Measurements from ENCODE around the gene TRAFD1. TPM values are rescaled to one million over a fixed set of nuclear protein-coding genes. Genes with fewer than 3 reads are reported as not detected.

TRAFD1 gene
- total and polyA plus RNA-seq, 2 experiments from 2014 or later: 17.4 to 30.4 TPM

DNA sequence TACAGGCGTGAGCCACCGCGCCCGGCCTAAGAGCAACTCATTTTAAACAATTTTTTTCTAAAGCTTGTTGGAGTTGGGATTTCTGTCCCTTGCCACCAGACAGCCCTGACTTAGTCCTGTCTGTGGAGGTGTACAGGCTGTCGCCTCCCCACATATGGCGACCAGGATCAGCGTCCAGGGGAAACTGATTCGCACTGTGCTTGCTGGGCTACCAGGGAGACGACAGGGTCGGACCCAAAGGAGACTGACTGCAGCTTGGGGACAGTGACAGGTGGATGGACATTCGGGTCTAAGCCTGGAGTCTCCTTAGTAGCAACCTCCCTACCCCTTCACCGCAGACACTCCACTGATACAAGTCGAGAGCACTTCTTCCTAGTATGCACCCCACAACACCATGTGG is 40.3 kb downstream of the TRAFD1 start (continued):
- TF ChIP-seq ZNF331 (CRISPR knock-in tag; IDR thresholded peaks at IDR 0.05; ENCODE audit: low read depth) (no peak), STAT1 (IDR thresholded peaks at IDR 0.05; ENCODE audit: unreplicated experiment) (no peak)

- no peaks in the 10 kb centered on the region for H3K9me3 Mint-ChIP-seq
- TF ChIP-seq ZNF114 (CRISPR knock-in tag; IDR thresholded peaks at IDR 0.05): no peak
- TF ChIP-seq JUNB (IDR thresholded peaks at IDR 0.05; ENCODE audit: unreplicated experiment): no peak
- no peaks in the 10 kb centered on the region for H3K4me1 ChIP-seq (ENCODE audit: insufficient read depth)
- peaks cover 19% of the 10 kb centered on the region for H3K27me3 Mint-ChIP-seq (ENCODE audit: insufficient read depth, low read depth, poor library complexity)
- no peak overlapping the region for H3K27ac ChIP-seq (ENCODE audit: low read depth)
- peaks cover 24% of the 10 kb centered on the region for H3K36me3 Mint-ChIP-seq (ENCODE audit: low read depth)
- H3K9me2 ChIP-seq (ENCODE audit: insufficient read depth): no peaks in the 10 kb centered on the region
- DNase-seq (ENCODE audit: low spot score) (no peak), ATAC-seq (no peak)
- no peak overlapping the region for H3K4me3 ChIP-seq
- H3K36me3 ChIP-seq (ENCODE audit: insufficient read depth): no peaks in the 10 kb centered on the region
- peaks cover 3% of the 10 kb centered on the region; the same call in 1 of the 3 replicates for H3K4me1 Mint-ChIP-seq
- H3K79me2 ChIP-seq (replicated peaks; ENCODE audit: insufficient read depth): no peaks in the 10 kb centered on the region
- H3F3A ChIP-seq (replicated peaks; ENCODE audit: low read depth): no peaks in the 10 kb centered on the region
- H3K27me3 ChIP-seq (ENCODE audit: insufficient read depth): no peaks in the 10 kb centered on the region
- H4K20me1 ChIP-seq (replicated peaks; ENCODE audit: insufficient read depth): no peaks in the 10 kb centered on the region
- H2AFZ ChIP-seq: no peak overlapping the region
- no peak overlapping the region for H3K4me2 ChIP-seq
- H3K27ac Mint-ChIP-seq: no peak overlapping the region; the same call in 1 of the 2 replicates
- no peak overlapping the region for H3K4me3 Mint-ChIP-seq
Measured at GRCh38 chr12:112166051-112167015, 41.0 kb downstream of the TRAFD1 start.

- no peaks in the 10 kb centered on the region for H3K9me2 ChIP-seq (ENCODE audit: insufficient read depth)
- H2AFZ ChIP-seq: no peak overlapping the region
- H3K4me3 ChIP-seq: no peak overlapping the region
- no peaks in the 10 kb centered on the region for H3K9me3 Mint-ChIP-seq
- H3K27ac ChIP-seq (ENCODE audit: low read depth): no peak overlapping the region
- DNase-seq (ENCODE audit: low spot score): no peak
- H4K20me1 ChIP-seq (replicated peaks; ENCODE audit: insufficient read depth): no peaks in the 10 kb centered on the region
- peaks cover 16% of the 10 kb centered on the region for H3K27me3 Mint-ChIP-seq (ENCODE audit: insufficient read depth, low read depth, poor library complexity)
- no peaks in the 10 kb centered on the region for H3F3A ChIP-seq (replicated peaks; ENCODE audit: low read depth)
- H3K4me2 ChIP-seq: no peak overlapping the region
- no peaks in the 10 kb centered on the region for H3K36me3 ChIP-seq (ENCODE audit: insufficient read depth)
- no peak overlapping the region; the same call in 1 of the 2 replicates for H3K27ac Mint-ChIP-seq
- H3K36me3 Mint-ChIP-seq (ENCODE audit: low read depth): peaks cover 18% of the 10 kb centered on the region
- H3K4me1 ChIP-seq (ENCODE audit: insufficient read depth): no peaks in the 10 kb centered on the region
- H3K27me3 ChIP-seq (ENCODE audit: insufficient read depth): no peaks in the 10 kb centered on the region
- H3K4me1 Mint-ChIP-seq: peaks cover 3% of the 10 kb centered on the region; the same call in 1 of the 3 replicates
- no peak overlapping the region for H3K4me3 Mint-ChIP-seq
- no peaks in the 10 kb centered on the region for H3K79me2 ChIP-seq (replicated peaks; ENCODE audit: insufficient read depth)
- ATAC-seq: no peak
- TF ChIP-seq REST (IDR thresholded peaks at IDR 0.05; ENCODE audit: unreplicated experiment) (no peak), JUNB (IDR thresholded peaks at IDR 0.05; ENCODE audit: unreplicated experiment) (no peak), ETS1 (IDR thresholded peaks at IDR 0.05) (no peak), POLR2AphosphoS5 (IDR thresholded peaks at IDR 0.05; ENCODE audit: low read depth) (no peak)
- TF ChIP-seq, protein P1, sequence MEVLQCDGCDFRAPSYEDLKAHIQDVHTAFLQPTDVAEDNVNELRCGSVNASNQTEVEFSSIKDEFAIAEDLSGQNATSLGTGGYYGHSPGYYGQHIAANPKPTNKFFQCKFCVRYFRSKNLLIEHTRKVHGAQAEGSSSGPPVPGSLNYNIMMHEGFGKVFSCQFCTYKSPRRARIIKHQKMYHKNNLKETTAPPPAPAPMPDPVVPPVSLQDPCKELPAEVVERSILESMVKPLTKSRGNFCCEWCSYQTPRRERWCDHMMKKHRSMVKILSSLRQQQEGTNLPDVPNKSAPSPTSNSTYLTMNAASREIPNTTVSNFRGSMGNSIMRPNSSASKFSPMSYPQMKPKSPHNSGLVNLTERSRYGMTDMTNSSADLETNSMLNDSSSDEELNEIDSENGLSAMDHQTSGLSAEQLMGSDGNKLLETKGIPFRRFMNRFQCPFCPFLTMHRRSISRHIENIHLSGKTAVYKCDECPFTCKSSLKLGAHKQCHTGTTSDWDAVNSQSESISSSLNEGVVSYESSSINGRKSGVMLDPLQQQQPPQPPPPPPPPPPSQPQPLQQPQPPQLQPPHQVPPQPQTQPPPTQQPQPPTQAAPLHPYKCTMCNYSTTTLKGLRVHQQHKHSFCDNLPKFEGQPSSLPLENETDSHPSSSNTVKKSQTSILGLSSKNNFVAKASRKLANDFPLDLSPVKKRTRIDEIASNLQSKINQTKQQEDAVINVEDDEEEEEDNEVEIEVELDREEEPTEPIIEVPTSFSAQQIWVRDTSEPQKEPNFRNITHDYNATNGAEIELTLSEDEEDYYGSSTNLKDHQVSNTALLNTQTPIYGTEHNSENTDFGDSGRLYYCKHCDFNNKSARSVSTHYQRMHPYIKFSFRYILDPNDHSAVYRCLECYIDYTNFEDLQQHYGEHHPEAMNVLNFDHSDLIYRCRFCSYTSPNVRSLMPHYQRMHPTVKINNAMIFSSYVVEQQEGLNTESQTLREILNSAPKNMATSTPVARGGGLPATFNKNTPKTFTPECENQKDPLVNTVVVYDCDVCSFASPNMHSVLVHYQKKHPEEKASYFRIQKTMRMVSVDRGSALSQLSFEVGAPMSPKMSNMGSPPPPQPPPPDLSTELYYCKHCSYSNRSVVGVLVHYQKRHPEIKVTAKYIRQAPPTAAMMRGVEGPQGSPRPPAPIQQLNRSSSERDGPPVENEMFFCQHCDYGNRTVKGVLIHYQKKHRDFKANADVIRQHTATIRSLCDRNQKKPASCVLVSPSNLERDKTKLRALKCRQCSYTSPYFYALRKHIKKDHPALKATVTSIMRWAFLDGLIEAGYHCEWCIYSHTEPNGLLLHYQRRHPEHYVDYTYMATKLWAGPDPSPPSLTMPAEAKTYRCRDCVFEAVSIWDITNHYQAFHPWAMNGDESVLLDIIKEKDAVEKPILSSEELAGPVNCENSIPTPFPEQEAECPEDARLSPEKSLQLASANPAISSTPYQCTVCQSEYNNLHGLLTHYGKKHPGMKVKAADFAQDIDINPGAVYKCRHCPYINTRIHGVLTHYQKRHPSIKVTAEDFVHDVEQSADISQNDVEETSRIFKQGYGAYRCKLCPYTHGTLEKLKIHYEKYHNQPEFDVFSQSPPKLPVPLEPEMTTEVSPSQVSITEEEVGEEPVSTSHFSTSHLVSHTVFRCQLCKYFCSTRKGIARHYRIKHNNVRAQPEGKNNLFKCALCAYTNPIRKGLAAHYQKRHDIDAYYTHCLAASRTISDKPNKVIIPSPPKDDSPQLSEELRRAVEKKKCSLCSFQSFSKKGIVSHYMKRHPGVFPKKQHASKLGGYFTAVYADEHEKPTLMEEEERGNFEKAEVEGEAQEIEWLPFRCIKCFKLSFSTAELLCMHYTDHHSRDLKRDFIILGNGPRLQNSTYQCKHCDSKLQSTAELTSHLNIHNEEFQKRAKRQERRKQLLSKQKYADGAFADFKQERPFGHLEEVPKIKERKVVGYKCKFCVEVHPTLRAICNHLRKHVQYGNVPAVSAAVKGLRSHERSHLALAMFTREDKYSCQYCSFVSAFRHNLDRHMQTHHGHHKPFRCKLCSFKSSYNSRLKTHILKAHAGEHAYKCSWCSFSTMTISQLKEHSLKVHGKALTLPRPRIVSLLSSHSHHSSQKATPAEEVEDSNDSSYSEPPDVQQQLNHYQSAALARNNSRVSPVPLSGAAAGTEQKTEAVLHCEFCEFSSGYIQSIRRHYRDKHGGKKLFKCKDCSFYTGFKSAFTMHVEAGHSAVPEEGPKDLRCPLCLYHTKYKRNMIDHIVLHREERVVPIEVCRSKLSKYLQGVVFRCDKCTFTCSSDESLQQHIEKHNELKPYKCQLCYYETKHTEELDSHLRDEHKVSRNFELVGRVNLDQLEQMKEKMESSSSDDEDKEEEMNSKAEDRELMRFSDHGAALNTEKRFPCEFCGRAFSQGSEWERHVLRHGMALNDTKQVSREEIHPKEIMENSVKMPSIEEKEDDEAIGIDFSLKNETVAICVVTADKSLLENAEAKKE (CRISPR knock-in tag; IDR thresholded peaks at IDR 0.05): no peak
Measured at GRCh38 chr12:112167031-112167461, 41.7 kb downstream of the TRAFD1 start.
